ENCODE results near the gene PXN.

- TF ChIP-seq CTCF (IDR thresholded peaks at IDR 0.05 in 8 of 11, conservative IDR thresholded peaks at IDR 0.05 in 3 of 11), result no peak
- TF ChIP-seq POLR2A (IDR thresholded peaks at IDR 0.05), result no peak
Measured at GRCh38 chr12:120264086-120264903, 1.2 kb downstream of the PXN start.
